Spleen (tissue), 11 donors: ENCODE measurements around the gene PPP2R5B. TPM values are rescaled to one million over a fixed set of nuclear protein-coding genes. Genes with fewer than 3 reads are reported as not detected.

ENCODE experiments used
- DNase-seq: peaks from one replicate; pipeline ENCODE4 v3.0.0-alpha.2; 2020
- H3K27ac ChIP-seq, 8 donors: fragments of 200-600 bp; sonication (generic) in 7 of 8; 1 replicate in 4 of 8; 2 replicates in 4 of 8; pipeline versions ENCODE4 v1.5.0 to v1.8.0; 2016 to 2021; ENCODE audit warnings: inconsistent platforms in 4 of 8, mild to moderate bottlenecking in 4 of 8, moderate library complexity in 1 of 8
- H3K27me3 ChIP-seq, 7 donors: fragments of 200-600 bp; sonication (generic) in 6 of 7; replicated peaks in 1 of 7; 1 replicate in 4 of 7; 2 replicates in 3 of 7; pipeline versions ENCODE4 v1.5.0 to v1.8.0; 2016 to 2021; ENCODE audit warnings: inconsistent platforms in 3 of 7, mild to moderate bottlenecking in 1 of 7
- H3K36me3 ChIP-seq, 6 donors: fragments of 200-600 bp; sonication (generic) in 5 of 6; 1 replicate in 4 of 6; 2 replicates in 2 of 6; pipeline versions ENCODE4 v1.5.0 to v1.8.0; 2016 to 2021; ENCODE audit warnings: inconsistent platforms in 2 of 6
- H3K4me1 ChIP-seq, 6 donors: fragments of 200-600 bp; sonication (generic) in 5 of 6; 1 replicate in 3 of 6; 2 replicates in 3 of 6; pipeline versions ENCODE4 v1.5.0 to v1.8.0; 2016 to 2021; ENCODE audit warnings: inconsistent platforms in 3 of 6
- H3K4me3 ChIP-seq, 8 donors: fragments of 200-600 bp; sonication (generic) in 7 of 8; 1 replicate in 4 of 8; 2 replicates in 4 of 8; pipeline versions ENCODE4 v1.5.0 to v1.8.0; 2016 to 2021; ENCODE audit warnings: inconsistent platforms in 4 of 8, mild to moderate bottlenecking in 4 of 8, moderate library complexity in 2 of 8
- H3K9me3 ChIP-seq, 8 donors: fragments of 200-600 bp; sonication (generic) in 7 of 8; 1 replicate in 4 of 8; 2 replicates in 4 of 8; pipeline versions ENCODE4 v1.5.0 to v1.8.0; 2016 to 2021; ENCODE audit warnings: inconsistent platforms in 4 of 8
- POLR2A ChIP-seq, 3 donors: fragments of 450-650 bp; IDR thresholded peaks; one replicate each; pipeline ENCODE4 v1.5.1; 2017; ENCODE audit warnings: antibody characterized with exemption in 3 of 3, mild to moderate bottlenecking in 1 of 3
- POLR2AphosphoS5 ChIP-seq, 3 donors: sonication (generic); formaldehyde crosslinking; IDR thresholded peaks; one replicate each; pipeline ENCODE4 v1.5.1; 2017; ENCODE audit warnings: antibody characterized with exemption in 3 of 3
- WGBS, 5 donors: extraction: QIAGEN DNeasy Blood & Tissue Kit in 3 of 5; methylation state at CpG; one replicate each; pipeline versions ENCODE4 v1.1.5 to v1.1.7; 2013 to 2018; 5-methylcytosine and 5-hydroxymethylcytosine counted together
- intact Hi-C: fragments of 100-400 bp; cut with DNase I; formaldehyde crosslinking; loops from one replicate; pipeline ENCODE4 v1.15.0; 2023; ENCODE audit warnings: low total_unique reads
- polyA plus RNA-seq, 3 donors: library from polyadenylated mRNA; stranded (reverse); fragments of 200-250 nt; gene quantifications; one replicate each; pipeline ENCODE4 v1.2.1, GENCODE V29; 2013
- total RNA-seq, 7 donors: library from RNA; depleted of rRNA in 3 of 7; stranded (reverse); fragments of >200 nt in 3 of 7; fragmentation: NEBNext Ultra II Directional in 4 of 7; extraction: Animal tissue kit (Norgen Biotek cat#: 25700) in 4 of 7; gene quantifications; one replicate each; pipeline versions ENCODE4 v1.1.0 to v1.2.1, GENCODE V29; 2016 to 2021
- TF ChIP-seq, protein P1 (sequence below), 11 experiments: fragments of 200-600 bp in 7 of 11; fragments of 450-650 bp in 4 of 11; sonication (generic) in 4 of 11; IDR thresholded peaks in 8 of 11; conservative IDR thresholded peaks in 3 of 11; 1 replicate in 7 of 11; 2 replicates in 4 of 11; pipeline versions ENCODE4 v1.4.0 to v1.8.0; 2016 to 2021; ENCODE audit warnings: antibody characterized with exemption in 11 of 11, inconsistent platforms in 4 of 11, mild to moderate bottlenecking in 1 of 11
- donor health status: healthy with polysubstance abuse.
- donor health status: DM: no; HTN: no; CAD: no; lungs with moderate emphysema.
- donor health status: DM: no; HTN: no; CAD: no.
- donor health status: Bipolar disorder and iron deficiency.
- donor health status: healthy.
- donor health status: DM: no; HTN: no; CAD: no.
- donor health status: DM: yes; HTN: yes; CAD: no.

Gene PPP2R5B
- total and polyA plus RNA-seq, 10 donors: 10.8 to 45.1 (median 27.9) TPM

DNA sequence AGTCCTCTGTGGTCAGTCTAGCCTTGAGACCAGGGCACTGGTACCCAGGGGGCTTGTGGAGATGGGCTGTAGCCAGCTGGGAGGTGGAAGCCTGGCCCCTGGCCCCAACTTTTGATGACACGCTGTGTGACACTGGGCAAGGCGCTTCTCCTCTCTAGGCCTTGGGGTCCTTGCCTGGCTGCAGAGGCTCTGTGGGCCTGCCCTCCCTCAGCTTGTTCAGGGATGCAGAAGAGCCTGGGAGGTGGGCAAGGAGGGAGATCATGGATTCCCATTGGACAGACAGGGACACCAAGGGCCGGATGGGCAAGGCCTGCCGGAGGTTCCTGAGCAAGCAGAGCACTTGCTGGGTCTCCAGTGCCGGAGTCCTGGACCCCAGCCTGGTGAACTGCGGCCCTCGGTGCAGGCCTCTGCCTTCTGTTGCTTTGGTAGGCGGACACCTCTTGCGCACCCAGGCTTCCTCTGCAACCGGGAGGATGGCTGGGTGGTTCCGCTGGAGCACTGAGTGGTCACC, 1.3 kb upstream of the PPP2R5B start:
- Histone ChIP-seq H3K9me3 (no peaks in the 10 kb centered on the region), H3K27me3 (no peaks in the 10 kb centered on the region), H3K4me1 (peaks cover 13 to 52% (median 37%) of the 10 kb centered on the region in 6 donors), H3K36me3 (peaks cover 0 to 20% (median 4%) of the 10 kb centered on the region in 6 donors), H3K27ac (peak overlapping the region in 6 of 8 donors; percentile 85 to 97 (median 92)), H3K4me3 (peak overlapping the region in 1 of 8 donors; percentile 88)
- TF ChIP-seq POLR2AphosphoS5 (IDR thresholded peaks at IDR 0.05) (no peak), POLR2A (IDR thresholded peaks at IDR 0.05) (no peak)
- intact Hi-C loops: no loop called here
- WGBS, 5 donors: 87 to 97% (median 92%) methylated on average over 7 to 11 of the region's 11 CpGs
- peak; percentile 82 for DNase-seq

DNA sequence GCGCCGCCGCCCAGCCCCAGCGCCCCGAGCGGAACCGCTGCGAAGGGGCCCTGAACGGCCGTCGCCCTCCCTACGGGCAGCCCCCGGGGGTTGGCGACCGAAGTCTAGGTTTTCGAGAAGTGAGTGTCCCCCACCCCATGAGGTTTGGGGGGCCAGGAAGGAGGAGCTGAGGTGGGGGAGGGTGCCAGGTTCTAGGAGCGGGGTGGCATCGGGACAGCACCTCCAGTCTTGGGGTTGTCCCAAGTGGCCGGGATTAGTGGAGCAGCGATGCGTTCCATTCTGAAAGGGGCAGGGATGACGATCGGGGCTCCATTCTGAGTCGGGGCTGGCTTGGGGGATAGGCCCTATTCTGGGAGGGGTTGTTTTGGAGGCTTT, 408 bp downstream of the PPP2R5B start:
- DNase-seq: no peak
- Histone ChIP-seq H3K4me1 (peaks cover 11 to 42% (median 32%) of the 10 kb centered on the region in 6 donors), H3K27me3 (no peaks in the 10 kb centered on the region), H3K9me3 (no peaks in the 10 kb centered on the region), H3K4me3 (peak overlapping the region; percentile 70 to 99 (median 89)), H3K36me3 (peaks cover 0 to 37% (median 18%) of the 10 kb centered on the region in 6 donors), H3K27ac (peak overlapping the region; percentile 85 to 97 (median 90))
- intact Hi-C loops: no loop called here
- WGBS, 5 donors: 1 to 3% (median 1%) methylated on average over 9 to 24 of the region's 24 CpGs
- TF ChIP-seq POLR2AphosphoS5 (IDR thresholded peaks at IDR 0.05): no peak
- no peak for TF ChIP-seq POLR2A (IDR thresholded peaks at IDR 0.05)
- TF ChIP-seq, protein P1, sequence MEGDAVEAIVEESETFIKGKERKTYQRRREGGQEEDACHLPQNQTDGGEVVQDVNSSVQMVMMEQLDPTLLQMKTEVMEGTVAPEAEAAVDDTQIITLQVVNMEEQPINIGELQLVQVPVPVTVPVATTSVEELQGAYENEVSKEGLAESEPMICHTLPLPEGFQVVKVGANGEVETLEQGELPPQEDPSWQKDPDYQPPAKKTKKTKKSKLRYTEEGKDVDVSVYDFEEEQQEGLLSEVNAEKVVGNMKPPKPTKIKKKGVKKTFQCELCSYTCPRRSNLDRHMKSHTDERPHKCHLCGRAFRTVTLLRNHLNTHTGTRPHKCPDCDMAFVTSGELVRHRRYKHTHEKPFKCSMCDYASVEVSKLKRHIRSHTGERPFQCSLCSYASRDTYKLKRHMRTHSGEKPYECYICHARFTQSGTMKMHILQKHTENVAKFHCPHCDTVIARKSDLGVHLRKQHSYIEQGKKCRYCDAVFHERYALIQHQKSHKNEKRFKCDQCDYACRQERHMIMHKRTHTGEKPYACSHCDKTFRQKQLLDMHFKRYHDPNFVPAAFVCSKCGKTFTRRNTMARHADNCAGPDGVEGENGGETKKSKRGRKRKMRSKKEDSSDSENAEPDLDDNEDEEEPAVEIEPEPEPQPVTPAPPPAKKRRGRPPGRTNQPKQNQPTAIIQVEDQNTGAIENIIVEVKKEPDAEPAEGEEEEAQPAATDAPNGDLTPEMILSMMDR (IDR thresholded peaks at IDR 0.05 in 8 of 11, conservative IDR thresholded peaks at IDR 0.05 in 3 of 11): no peak

DNA sequence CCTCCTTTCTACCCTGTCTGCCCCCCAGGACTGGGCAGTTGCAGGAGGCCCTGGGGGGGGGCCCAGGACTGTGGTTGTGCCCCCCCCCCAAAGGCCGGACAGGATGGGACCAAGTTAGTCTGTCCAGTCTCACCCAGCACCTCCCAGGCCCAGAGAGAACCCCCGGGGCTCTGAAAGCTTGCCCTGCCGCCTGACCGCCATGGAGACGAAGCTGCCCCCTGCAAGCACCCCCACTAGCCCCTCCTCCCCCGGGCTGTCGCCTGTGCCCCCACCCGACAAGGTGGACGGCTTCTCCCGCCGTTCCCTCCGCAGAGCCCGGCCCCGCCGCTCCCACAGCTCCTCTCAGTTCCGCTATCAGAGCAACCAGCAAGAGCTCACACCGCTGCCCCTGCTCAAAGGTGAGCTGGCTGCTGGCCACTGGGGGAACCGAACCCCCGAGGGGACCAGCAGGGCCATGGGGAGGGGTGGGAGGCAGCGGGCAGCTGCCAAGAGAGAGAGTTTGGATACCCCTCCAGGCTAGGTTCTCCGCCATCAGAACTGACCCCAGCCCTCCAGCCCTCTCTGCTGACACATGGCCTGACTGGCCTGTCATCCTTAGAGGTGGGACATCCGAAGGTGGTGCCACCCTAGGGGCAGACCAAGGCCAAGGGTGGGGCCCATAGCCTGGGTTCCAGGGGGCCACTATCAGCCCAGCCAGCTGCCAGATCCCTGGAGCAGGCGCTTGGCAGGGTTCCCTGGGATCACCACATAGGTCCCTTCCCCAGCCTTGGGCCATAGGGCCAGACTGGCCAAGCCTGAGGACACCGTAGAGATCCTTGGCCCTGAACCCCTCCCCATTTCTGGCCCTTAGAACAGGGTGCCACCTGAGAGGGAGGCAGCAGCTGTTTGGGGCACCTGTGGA, 1.3 kb downstream of the PPP2R5B start:
- Histone ChIP-seq H3K9me3 (no peaks in the 10 kb centered on the region), H3K36me3 (peaks cover 0 to 46% (median 26%) of the 10 kb centered on the region in 6 donors), H3K4me1 (peaks cover 11 to 42% (median 32%) of the 10 kb centered on the region in 6 donors), H3K27ac (peak overlapping the region in 4 of 8 donors; percentile 89 to 97 (median 94)), H3K4me3 (peak overlapping the region; percentile 70 to 99 (median 89)), H3K27me3 (no peaks in the 10 kb centered on the region)
- WGBS, 5 donors: 69 to 95% (median 77%) methylated on average over 13 to 24 of the region's 24 CpGs
- DNase-seq: no peak
- intact Hi-C loops: no loop called here
- TF ChIP-seq, protein P1 (IDR thresholded peaks at IDR 0.05 in 8 of 11, conservative IDR thresholded peaks at IDR 0.05 in 3 of 11): no peak
- TF ChIP-seq POLR2A (IDR thresholded peaks at IDR 0.05): no peak
- peak in 1 of 3 donors; percentile 19 for TF ChIP-seq POLR2AphosphoS5 (IDR thresholded peaks at IDR 0.05)

DNA sequence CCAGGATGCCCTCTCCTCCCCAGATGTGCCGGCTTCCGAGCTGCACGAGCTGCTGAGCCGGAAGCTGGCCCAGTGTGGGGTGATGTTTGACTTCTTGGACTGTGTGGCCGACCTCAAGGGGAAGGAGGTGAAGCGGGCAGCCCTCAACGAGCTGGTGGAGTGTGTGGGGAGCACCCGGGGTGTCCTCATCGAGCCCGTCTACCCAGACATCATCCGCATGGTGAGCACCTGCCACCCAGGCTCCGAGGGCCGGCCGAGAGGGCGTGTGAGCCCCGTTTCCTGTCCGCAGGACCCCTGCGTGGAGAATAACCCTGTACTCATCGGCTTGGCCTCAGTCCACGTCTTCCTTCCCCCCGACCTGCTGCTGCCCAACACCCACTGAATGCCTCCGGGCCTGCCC, 2.2 kb downstream of the PPP2R5B start:
- 61 to 81% (median 68%) methylated on average over 22 of the region's 22 CpGs for WGBS, 5 donors
- TF ChIP-seq POLR2AphosphoS5 (IDR thresholded peaks at IDR 0.05) (no peak), POLR2A (IDR thresholded peaks at IDR 0.05) (no peak)
- TF ChIP-seq, protein P1 (IDR thresholded peaks at IDR 0.05 in 8 of 11, conservative IDR thresholded peaks at IDR 0.05 in 3 of 11): no peak
- intact Hi-C loops: no loop called here
- H3K9me3 ChIP-seq: no peaks in the 10 kb centered on the region
- peaks cover 0 to 55% (median 35%) of the 10 kb centered on the region in 6 donors for H3K36me3 ChIP-seq
- H3K4me3 ChIP-seq: peak overlapping the region in 2 of 8 donors; percentile 88 to 99
- DNase-seq: no peak
- H3K27ac ChIP-seq: peak overlapping the region in 1 of 8 donors; percentile 2
- no peaks in the 10 kb centered on the region for H3K27me3 ChIP-seq
- peaks cover 11 to 42% (median 32%) of the 10 kb centered on the region in 6 donors for H3K4me1 ChIP-seq
